Measurements from ENCODE around the gene PREX1.

- TF ChIP-seq POLR2AphosphoS5 (IDR thresholded peaks at IDR 0.05; ENCODE audit: low read depth) = no peak
- no peak for TF ChIP-seq CTCF (conservative IDR thresholded peaks at IDR 0.05; ENCODE audit: low read depth in 2 of 2)
- no peak for TF ChIP-seq EZH2 (IDR thresholded peaks at IDR 0.05; ENCODE audit: low read depth, unreplicated experiment)
- TF ChIP-seq, protein P1, sequence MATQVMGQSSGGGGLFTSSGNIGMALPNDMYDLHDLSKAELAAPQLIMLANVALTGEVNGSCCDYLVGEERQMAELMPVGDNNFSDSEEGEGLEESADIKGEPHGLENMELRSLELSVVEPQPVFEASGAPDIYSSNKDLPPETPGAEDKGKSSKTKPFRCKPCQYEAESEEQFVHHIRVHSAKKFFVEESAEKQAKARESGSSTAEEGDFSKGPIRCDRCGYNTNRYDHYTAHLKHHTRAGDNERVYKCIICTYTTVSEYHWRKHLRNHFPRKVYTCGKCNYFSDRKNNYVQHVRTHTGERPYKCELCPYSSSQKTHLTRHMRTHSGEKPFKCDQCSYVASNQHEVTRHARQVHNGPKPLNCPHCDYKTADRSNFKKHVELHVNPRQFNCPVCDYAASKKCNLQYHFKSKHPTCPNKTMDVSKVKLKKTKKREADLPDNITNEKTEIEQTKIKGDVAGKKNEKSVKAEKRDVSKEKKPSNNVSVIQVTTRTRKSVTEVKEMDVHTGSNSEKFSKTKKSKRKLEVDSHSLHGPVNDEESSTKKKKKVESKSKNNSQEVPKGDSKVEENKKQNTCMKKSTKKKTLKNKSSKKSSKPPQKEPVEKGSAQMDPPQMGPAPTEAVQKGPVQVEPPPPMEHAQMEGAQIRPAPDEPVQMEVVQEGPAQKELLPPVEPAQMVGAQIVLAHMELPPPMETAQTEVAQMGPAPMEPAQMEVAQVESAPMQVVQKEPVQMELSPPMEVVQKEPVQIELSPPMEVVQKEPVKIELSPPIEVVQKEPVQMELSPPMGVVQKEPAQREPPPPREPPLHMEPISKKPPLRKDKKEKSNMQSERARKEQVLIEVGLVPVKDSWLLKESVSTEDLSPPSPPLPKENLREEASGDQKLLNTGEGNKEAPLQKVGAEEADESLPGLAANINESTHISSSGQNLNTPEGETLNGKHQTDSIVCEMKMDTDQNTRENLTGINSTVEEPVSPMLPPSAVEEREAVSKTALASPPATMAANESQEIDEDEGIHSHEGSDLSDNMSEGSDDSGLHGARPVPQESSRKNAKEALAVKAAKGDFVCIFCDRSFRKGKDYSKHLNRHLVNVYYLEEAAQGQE (IDR thresholded peaks at IDR 0.05; ENCODE audit: unreplicated experiment) = no peak
- TF ChIP-seq ZNF114 (CRISPR knock-in tag; IDR thresholded peaks at IDR 0.05) = no peak
- TF ChIP-seq CREB1 (CRISPR knock-in tag; IDR thresholded peaks at IDR 0.05; ENCODE audit: low read depth) = no peak
- TF ChIP-seq ZNF331 (CRISPR knock-in tag; IDR thresholded peaks at IDR 0.05; ENCODE audit: low read depth) = no peak
Measured at GRCh38 chr20:48813930-48814546, 13.8 kb downstream of the PREX1 start.
